GM12872 (cell line): ENCODE measurements around the gene AGTPBP1.

ENCODE experiments used
- TF ChIP-seq, protein P1 (sequence below): IDR thresholded peaks from 3 replicates; pipeline ENCODE4 v1.5.1; 2011; ENCODE audit warnings: low read depth, mild to moderate bottlenecking, low read length, moderate library complexity; ENCODE audit not compliant: insufficient read depth

The AGTPBP1 gene

DNA sequence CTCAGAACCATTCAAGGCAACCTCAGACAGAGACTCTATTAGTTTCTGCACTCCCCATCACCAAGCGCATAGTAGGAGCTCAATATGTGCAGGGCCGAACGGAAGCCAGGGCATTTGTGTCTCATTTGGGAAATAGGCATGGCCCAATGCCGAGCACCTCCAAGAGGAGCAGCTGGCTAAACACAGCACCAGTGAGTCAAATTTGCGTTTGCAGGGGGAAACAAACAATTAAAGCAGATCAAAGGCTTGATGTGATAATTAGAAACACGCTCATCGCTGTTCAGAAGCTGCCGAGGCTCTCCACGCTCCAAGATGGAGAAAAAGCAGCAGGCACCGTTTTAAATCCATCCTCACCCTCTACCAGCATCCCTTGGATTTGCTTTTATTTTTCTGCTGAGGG, 225.3 kb downstream of the AGTPBP1 start:
- TF ChIP-seq, protein P1, sequence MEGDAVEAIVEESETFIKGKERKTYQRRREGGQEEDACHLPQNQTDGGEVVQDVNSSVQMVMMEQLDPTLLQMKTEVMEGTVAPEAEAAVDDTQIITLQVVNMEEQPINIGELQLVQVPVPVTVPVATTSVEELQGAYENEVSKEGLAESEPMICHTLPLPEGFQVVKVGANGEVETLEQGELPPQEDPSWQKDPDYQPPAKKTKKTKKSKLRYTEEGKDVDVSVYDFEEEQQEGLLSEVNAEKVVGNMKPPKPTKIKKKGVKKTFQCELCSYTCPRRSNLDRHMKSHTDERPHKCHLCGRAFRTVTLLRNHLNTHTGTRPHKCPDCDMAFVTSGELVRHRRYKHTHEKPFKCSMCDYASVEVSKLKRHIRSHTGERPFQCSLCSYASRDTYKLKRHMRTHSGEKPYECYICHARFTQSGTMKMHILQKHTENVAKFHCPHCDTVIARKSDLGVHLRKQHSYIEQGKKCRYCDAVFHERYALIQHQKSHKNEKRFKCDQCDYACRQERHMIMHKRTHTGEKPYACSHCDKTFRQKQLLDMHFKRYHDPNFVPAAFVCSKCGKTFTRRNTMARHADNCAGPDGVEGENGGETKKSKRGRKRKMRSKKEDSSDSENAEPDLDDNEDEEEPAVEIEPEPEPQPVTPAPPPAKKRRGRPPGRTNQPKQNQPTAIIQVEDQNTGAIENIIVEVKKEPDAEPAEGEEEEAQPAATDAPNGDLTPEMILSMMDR: no peak

DNA sequence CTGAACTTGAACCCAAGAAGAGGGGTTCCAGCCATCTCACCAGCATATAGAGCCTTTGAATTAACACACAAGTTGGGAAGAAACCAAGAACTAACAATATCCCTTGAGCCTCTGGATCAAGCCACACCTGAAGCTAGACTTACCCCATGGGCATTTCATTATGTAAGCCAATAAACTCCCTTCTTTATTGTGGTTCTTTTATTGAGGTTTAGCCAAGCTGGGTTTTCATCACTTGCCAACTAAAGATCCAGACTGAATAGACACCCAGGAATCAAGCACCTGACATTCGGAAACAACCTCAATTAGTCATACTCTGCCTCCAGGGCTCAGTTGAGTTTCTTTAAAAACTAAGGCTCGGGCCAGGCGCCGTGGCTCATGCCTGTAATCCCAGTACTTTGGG, 226.7 kb downstream of the AGTPBP1 start:
- TF ChIP-seq, protein P1: no peak

DNA sequence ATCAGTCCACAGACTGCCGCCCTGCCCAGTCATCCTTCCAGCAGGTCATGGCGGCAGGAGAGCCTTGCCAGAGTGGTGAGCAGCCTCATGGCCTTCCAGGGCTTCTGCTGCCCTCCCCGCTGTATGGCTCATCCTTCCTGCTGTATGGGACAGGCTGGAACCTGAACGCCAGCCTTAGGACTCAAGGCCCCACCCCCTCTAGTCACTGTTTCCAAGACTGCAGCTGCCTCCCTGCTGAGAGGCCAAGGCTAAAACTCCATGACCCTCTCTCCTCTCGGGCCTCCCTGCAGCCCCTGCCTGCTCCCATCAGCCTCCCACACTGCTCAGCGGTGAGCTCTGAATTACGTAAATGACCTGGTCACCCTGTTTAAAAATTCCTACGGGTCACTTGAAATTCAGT, 227.5 kb downstream of the AGTPBP1 start:
- TF ChIP-seq, protein P1: no peak

DNA sequence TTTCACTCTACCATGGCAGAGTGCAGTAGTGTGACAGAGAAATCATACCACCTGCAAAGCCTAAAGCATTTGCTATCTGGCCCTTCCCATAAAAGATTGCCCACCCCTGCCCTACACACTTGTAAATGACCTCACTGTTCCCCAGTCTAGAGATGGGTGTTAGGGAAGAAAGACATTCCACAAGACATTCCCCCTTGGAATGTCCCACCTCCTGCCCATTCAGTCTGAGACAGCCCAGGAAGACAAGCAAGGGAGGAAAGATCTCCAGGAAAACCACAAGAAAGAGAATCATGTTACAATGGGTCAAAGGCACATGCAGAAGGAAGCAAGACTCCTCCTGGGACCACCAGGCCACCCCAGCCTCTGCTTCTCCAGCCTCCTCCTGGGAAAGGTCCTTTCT, 230.0 kb downstream of the AGTPBP1 start:
- TF ChIP-seq, protein P1: no peak

DNA sequence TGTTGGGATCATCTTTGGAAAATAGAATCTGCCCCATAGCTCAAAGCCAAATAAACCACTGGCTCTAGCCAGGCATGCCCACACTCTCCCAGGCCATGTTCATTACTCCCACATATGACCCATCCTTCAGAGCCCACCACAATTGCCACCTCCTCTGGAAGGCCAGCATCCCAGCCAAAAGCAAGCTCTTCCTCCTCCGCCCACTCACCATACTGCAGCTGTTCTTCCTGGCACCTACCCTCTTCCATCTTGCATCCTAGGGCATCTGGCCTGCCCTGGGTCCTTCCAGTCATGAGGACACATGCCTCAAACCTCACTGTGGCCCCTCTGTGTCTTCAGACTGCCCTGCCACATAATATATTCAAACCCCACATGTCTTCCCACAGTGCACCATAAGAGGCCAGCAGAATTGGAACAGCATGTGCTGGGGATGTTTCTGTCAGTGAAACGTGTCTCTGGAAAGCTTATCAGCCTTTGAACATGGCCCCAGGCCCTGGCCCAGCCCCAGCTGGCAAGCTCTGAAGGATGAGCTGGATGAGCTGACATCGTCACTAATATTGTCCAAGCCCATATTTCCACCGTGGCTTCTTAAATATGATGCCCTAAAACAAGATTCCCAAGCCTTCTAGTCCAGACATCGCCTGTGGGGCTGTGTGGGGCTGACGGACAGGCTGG, 230.8 kb downstream of the AGTPBP1 start:
- TF ChIP-seq, protein P1: no peak

DNA sequence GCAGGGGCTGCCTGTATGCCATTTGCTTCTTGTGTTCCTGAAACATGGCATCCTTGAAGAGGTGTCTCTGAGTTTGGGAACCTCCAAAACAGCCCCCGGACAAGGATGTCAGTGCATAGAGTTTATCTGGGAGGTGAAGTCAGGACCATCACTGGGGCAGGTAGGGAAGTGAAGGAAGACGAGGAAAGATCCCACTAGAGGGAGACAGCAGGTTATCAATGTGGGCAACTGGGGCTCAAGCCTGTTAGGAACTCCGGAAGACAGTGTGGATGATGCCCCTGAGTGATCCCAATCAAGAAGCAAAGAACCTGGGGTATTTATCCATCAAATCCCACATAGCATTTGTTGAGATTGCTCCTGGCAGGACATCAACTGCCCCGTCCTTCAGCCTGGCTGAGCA, 233.1 kb downstream of the AGTPBP1 start:
- TF ChIP-seq, protein P1: no peak

DNA sequence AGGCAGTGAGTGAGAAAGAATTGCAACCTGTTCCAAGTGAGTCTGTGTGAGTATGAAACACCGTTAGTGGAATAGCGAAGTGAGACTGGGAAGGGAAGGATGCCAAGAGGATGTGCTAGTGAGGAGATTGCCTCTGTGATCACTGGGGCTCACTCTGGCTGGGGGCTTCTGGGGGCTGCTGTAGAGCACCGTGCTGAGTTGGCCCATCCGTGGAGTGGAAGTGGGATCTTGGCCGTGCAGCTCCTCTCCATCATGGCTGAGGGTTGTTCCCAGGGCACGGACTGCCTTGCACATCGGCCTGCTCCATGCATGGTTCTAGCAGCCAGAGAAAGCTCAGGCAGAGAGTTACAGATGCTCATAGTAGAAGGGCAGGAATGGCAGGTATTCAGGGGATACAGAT, 236.1 kb downstream of the AGTPBP1 start:
- TF ChIP-seq, protein P1: no peak
